AG10803 (cell line): ENCODE data around the gene DACT3.

Experiments
- DNase-seq: peaks from one replicate; pipeline ENCODE4 v3.0.0; 2010; ENCODE audit warnings: low read depth
- H3K4me3 ChIP-seq: 2 replicates; pipeline ENCODE4 v1.5.1; 2011; ENCODE audit warnings: mild to moderate bottlenecking, low read length, control low read depth
- CTCF ChIP-seq: conservative IDR thresholded peaks from 2 replicates; pipeline ENCODE4 v1.5.1; 2011; ENCODE audit warnings: mild to moderate bottlenecking, low read length, control low read depth, inconsistent platforms

Gene DACT3, protein sequence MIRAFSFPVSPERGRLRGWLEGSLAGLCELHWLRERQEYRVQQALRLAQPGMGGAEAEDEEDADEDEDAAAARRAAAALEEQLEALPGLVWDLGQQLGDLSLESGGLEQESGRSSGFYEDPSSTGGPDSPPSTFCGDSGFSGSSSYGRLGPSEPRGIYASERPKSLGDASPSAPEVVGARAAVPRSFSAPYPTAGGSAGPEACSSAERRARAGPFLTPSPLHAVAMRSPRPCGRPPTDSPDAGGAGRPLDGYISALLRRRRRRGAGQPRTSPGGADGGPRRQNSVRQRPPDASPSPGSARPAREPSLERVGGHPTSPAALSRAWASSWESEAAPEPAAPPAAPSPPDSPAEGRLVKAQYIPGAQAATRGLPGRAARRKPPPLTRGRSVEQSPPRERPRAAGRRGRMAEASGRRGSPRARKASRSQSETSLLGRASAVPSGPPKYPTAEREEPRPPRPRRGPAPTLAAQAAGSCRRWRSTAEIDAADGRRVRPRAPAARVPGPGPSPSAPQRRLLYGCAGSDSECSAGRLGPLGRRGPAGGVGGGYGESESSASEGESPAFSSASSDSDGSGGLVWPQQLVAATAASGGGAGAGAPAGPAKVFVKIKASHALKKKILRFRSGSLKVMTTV

DNA sequence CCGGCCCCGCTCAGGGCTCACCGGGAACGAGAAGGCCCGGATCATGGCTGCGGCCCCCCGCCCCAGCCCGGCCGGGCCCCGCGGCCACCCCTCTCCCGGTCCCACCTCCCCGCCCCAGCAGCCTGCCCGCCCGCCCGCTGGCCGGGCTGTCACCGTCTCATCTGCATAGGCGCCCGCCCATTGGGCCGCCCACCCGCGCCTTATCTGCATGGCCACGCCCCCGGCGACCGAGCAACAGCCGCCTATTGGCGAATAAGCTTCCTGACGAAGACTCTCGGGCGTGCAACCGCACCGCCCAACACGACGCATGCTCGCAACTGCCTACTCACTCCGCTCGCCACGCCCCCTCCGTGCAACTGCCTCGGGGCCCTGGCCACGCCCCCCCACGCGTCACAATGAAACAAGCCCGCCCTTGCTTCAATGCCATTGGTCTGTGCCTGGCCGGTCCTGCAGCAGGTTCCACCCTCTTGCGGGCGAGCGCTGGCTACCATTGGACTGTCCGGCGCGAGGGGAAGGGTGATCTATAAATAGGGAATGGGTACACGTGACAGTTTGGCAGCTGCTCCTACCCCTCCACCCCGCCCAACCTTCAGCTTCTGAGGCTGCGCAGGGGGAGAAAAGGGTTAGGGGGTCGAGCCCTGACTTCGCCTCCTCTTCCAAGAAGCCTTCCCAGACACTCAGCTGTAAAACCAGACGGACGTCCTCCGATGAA, at the start of gene DACT3:
Gene DACT3 (minus strand): TSS at position 163 of the 712 bp plus-strand sequence. CDS start 118 bp downstream, at position 45.
- TF ChIP-seq CTCF: no peak
- DNase-seq: peak; percentile 100
- peak within 1 kb of the TSS; percentile 71 for H3K4me3 ChIP-seq

- no peak for TF ChIP-seq CTCF
- no peak for DNase-seq
- H3K4me3 ChIP-seq: no peak overlapping the region
Measured at GRCh38 chr19:46710687-46711086, 49.7 kb upstream of the DACT3 start.

DNA sequence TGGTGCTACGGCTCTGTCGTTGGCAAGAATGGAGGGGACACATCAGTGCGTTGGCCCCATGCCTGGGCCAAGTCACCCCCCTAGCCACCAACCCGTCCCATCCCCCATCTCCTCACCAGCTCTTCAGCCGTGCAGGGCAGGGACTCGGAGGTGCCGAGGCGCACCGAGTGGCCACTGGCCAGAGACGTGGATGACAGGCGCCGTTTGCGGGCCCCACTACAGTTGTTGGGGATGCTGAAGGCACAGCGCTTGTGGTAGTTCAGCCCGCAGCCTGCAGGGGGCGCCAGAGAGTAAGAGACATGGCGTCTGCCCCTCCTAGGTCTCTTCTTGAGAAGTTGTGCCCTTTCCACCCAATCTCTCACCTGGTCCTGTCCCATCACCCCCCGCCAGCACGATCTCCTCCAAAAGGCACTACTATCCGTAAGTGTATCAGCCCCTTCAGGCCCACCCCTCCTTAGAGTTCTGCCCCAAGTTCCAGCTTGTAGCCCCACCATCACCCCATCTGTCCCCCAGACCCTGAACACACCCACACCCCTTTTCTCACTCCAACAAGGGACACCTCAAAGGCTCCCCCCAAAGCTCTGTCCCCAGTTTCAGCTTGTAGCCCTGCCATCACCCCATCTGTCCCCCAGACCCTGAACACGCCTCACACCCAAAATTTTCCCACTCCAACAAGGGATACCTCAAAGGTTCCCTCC, 43.5 kb upstream of the DACT3 start:
- no peak overlapping the region for H3K4me3 ChIP-seq
- TF ChIP-seq CTCF: peak; percentile 88
- peak; percentile 33 for DNase-seq

- TF ChIP-seq CTCF: no peak
- DNase-seq: no peak
- H3K4me3 ChIP-seq: no peak overlapping the region
Measured at GRCh38 chr19:46700704-46701103, 39.7 kb upstream of the DACT3 start.

- no peak for TF ChIP-seq CTCF
- no peak overlapping the region for H3K4me3 ChIP-seq
- no peak for DNase-seq
Measured at GRCh38 chr19:46698395-46699321, 37.7 kb upstream of the DACT3 start.
